Measurements from ENCODE around the gene CCNY. TPM values are rescaled to one million over a fixed set of nuclear protein-coding genes. Genes with fewer than 3 reads are reported as not detected.

Gene CCNY
- polyA plus RNA-seq, 2 donors = 15.1 TPM

- H3K9me3 ChIP-seq (ENCODE audit: control insufficient read depth in 2 of 2, insufficient read depth in 1 of 2, low read depth in 1 of 2, low read length in 1 of 2) = no peaks in the 10 kb centered on the region
- H3K4me1 ChIP-seq (ENCODE audit: control insufficient read depth in 2 of 2, insufficient read depth in 2 of 2, low read length in 1 of 2) = peaks cover 2 to 7% of the 10 kb centered on the region in 2 donors
- no peaks in the 10 kb centered on the region for H3K27me3 ChIP-seq (ENCODE audit: control insufficient read depth in 1 of 2, insufficient read depth in 2 of 2, low read length in 2 of 2)
- H3K4me3 ChIP-seq (ENCODE audit: low read depth in 1 of 2, low read length in 2 of 2) = no peak overlapping the region
- H3K36me3 ChIP-seq (ENCODE audit: control insufficient read depth in 2 of 2, insufficient read depth in 2 of 2, low read length in 1 of 2) = no peaks in the 10 kb centered on the region
- WGBS, 2 donors = 71 to 80% methylated on average over 3 of the region's 3 CpGs
- no peak overlapping the region for H3K27ac ChIP-seq (ENCODE audit: low read depth in 2 of 2, low read length in 1 of 2)
Measured at GRCh38 chr10:35471435-35471834, 135.1 kb downstream of the CCNY start.

- no peak overlapping the region for H3K4me3 ChIP-seq (ENCODE audit: low read depth in 1 of 2, low read length in 2 of 2)
- H3K27me3 ChIP-seq (ENCODE audit: control insufficient read depth in 1 of 2, insufficient read depth in 2 of 2, low read length in 2 of 2) = no peaks in the 10 kb centered on the region
- no peaks in the 10 kb centered on the region for H3K9me3 ChIP-seq (ENCODE audit: control insufficient read depth in 2 of 2, insufficient read depth in 1 of 2, low read depth in 1 of 2, low read length in 1 of 2)
- no peaks in the 10 kb centered on the region for H3K36me3 ChIP-seq (ENCODE audit: control insufficient read depth in 2 of 2, insufficient read depth in 2 of 2, low read length in 1 of 2)
- WGBS, 2 donors = 95 to 96% methylated on average over 9 of the region's 9 CpGs
- H3K4me1 ChIP-seq (ENCODE audit: control insufficient read depth in 2 of 2, insufficient read depth in 2 of 2, low read length in 1 of 2) = no peaks in the 10 kb centered on the region
- H3K27ac ChIP-seq (ENCODE audit: low read depth in 2 of 2, low read length in 1 of 2) = no peak overlapping the region
Measured at GRCh38 chr10:35480142-35480541, 143.8 kb downstream of the CCNY start.

- Histone ChIP-seq H3K36me3 (ENCODE audit: control insufficient read depth in 2 of 2, insufficient read depth in 2 of 2, low read length in 1 of 2) (peaks cover 0 to 2% of the 10 kb centered on the region in 2 donors), H3K27me3 (ENCODE audit: control insufficient read depth in 1 of 2, insufficient read depth in 2 of 2, low read length in 2 of 2) (no peaks in the 10 kb centered on the region)
- 89 to 93% methylated on average over 2 of the region's 2 CpGs for WGBS, 2 donors
Measured at GRCh38 chr10:35481413-35481812, 145.1 kb downstream of the CCNY start.

GRCh38 chr10:35486297-35486990, 150.1 kb downstream of the CCNY start:
- Histone ChIP-seq H3K36me3 (ENCODE audit: control insufficient read depth in 2 of 2, insufficient read depth in 2 of 2, low read length in 1 of 2) (peaks cover 2 to 4% of the 10 kb centered on the region in 2 donors), H3K27me3 (ENCODE audit: control insufficient read depth in 1 of 2, insufficient read depth in 2 of 2, low read length in 2 of 2) (no peaks in the 10 kb centered on the region), H3K4me1 (ENCODE audit: control insufficient read depth in 2 of 2, insufficient read depth in 2 of 2, low read length in 1 of 2) (peaks cover 0 to 2% of the 10 kb centered on the region in 2 donors), H3K27ac (ENCODE audit: low read depth in 2 of 2, low read length in 1 of 2) (no peak overlapping the region), H3K9me3 (ENCODE audit: control insufficient read depth in 2 of 2, insufficient read depth in 1 of 2, low read depth in 1 of 2, low read length in 1 of 2) (no peaks in the 10 kb centered on the region), H3K4me3 (ENCODE audit: low read depth in 1 of 2, low read length in 2 of 2) (no peak overlapping the region)
- WGBS, 2 donors = 79 to 80% methylated on average over 5 of the region's 5 CpGs

More at GRCh38 chr10:35481413-35481812, 145.1 kb downstream of the CCNY start:
- H3K27ac ChIP-seq (ENCODE audit: low read depth in 2 of 2, low read length in 1 of 2) = no peak overlapping the region
- H3K4me1 ChIP-seq (ENCODE audit: control insufficient read depth in 2 of 2, insufficient read depth in 2 of 2, low read length in 1 of 2) = no peaks in the 10 kb centered on the region
- H3K4me3 ChIP-seq (ENCODE audit: low read depth in 1 of 2, low read length in 2 of 2) = no peak overlapping the region
- no peaks in the 10 kb centered on the region for H3K9me3 ChIP-seq (ENCODE audit: control insufficient read depth in 2 of 2, insufficient read depth in 1 of 2, low read depth in 1 of 2, low read length in 1 of 2)

- peaks cover 2 to 4% of the 10 kb centered on the region in 2 donors for H3K36me3 ChIP-seq (ENCODE audit: control insufficient read depth in 2 of 2, insufficient read depth in 2 of 2, low read length in 1 of 2)
- peaks cover 0 to 2% of the 10 kb centered on the region in 2 donors for H3K4me1 ChIP-seq (ENCODE audit: control insufficient read depth in 2 of 2, insufficient read depth in 2 of 2, low read length in 1 of 2)
- no peaks in the 10 kb centered on the region for H3K27me3 ChIP-seq (ENCODE audit: control insufficient read depth in 1 of 2, insufficient read depth in 2 of 2, low read length in 2 of 2)
- no peak overlapping the region for H3K4me3 ChIP-seq (ENCODE audit: low read depth in 1 of 2, low read length in 2 of 2)
- H3K9me3 ChIP-seq (ENCODE audit: control insufficient read depth in 2 of 2, insufficient read depth in 1 of 2, low read depth in 1 of 2, low read length in 1 of 2) = no peaks in the 10 kb centered on the region
- 82 to 83% methylated on average over 5 of the region's 5 CpGs for WGBS, 2 donors
- no peak overlapping the region for H3K27ac ChIP-seq (ENCODE audit: low read depth in 2 of 2, low read length in 1 of 2)
Measured at GRCh38 chr10:35487336-35488034, 151.2 kb downstream of the CCNY start.

GRCh38 chr10:35488228-35488627, 151.9 kb downstream of the CCNY start:
- no peak overlapping the region for H3K4me3 ChIP-seq (ENCODE audit: low read depth in 1 of 2, low read length in 2 of 2)
- H3K36me3 ChIP-seq (ENCODE audit: control insufficient read depth in 2 of 2, insufficient read depth in 2 of 2, low read length in 1 of 2) = peaks cover 2 to 4% of the 10 kb centered on the region in 2 donors
- peaks cover 0 to 2% of the 10 kb centered on the region in 2 donors for H3K4me1 ChIP-seq (ENCODE audit: control insufficient read depth in 2 of 2, insufficient read depth in 2 of 2, low read length in 1 of 2)
- H3K27ac ChIP-seq (ENCODE audit: low read depth in 2 of 2, low read length in 1 of 2) = no peak overlapping the region
- WGBS, 2 donors = 89 to 90% methylated on average over 9 of the region's 9 CpGs
- no peaks in the 10 kb centered on the region for H3K27me3 ChIP-seq (ENCODE audit: control insufficient read depth in 1 of 2, insufficient read depth in 2 of 2, low read length in 2 of 2)
- no peaks in the 10 kb centered on the region for H3K9me3 ChIP-seq (ENCODE audit: control insufficient read depth in 2 of 2, insufficient read depth in 1 of 2, low read depth in 1 of 2, low read length in 1 of 2)

- H3K4me1 ChIP-seq (ENCODE audit: control insufficient read depth in 2 of 2, insufficient read depth in 2 of 2, low read length in 1 of 2) = peaks cover 3 to 5% of the 10 kb centered on the region in 2 donors
- peaks cover 2% of the 10 kb centered on the region in 2 donors for H3K36me3 ChIP-seq (ENCODE audit: control insufficient read depth in 2 of 2, insufficient read depth in 2 of 2, low read length in 1 of 2)
- H3K27me3 ChIP-seq (ENCODE audit: control insufficient read depth in 1 of 2, insufficient read depth in 2 of 2, low read length in 2 of 2) = no peaks in the 10 kb centered on the region
- no peak overlapping the region for H3K4me3 ChIP-seq (ENCODE audit: low read depth in 1 of 2, low read length in 2 of 2)
- no peaks in the 10 kb centered on the region for H3K9me3 ChIP-seq (ENCODE audit: control insufficient read depth in 2 of 2, insufficient read depth in 1 of 2, low read depth in 1 of 2, low read length in 1 of 2)
- WGBS, 2 donors = 64 to 75% methylated on average over 10 of the region's 10 CpGs
- no peak overlapping the region for H3K27ac ChIP-seq (ENCODE audit: low read depth in 2 of 2, low read length in 1 of 2)
Measured at GRCh38 chr10:35492386-35493195, 156.3 kb downstream of the CCNY start.

- no peak overlapping the region for H3K4me3 ChIP-seq (ENCODE audit: low read depth in 1 of 2, low read length in 2 of 2)
- no peaks in the 10 kb centered on the region for H3K27me3 ChIP-seq (ENCODE audit: control insufficient read depth in 1 of 2, insufficient read depth in 2 of 2, low read length in 2 of 2)
- H3K27ac ChIP-seq (ENCODE audit: low read depth in 2 of 2, low read length in 1 of 2) = no peak overlapping the region
- H3K4me1 ChIP-seq (ENCODE audit: control insufficient read depth in 2 of 2, insufficient read depth in 2 of 2, low read length in 1 of 2) = peaks cover 3% of the 10 kb centered on the region in 2 donors
- WGBS, 2 donors = 62 to 68% methylated on average over 9 of the region's 9 CpGs
- peaks cover 2% of the 10 kb centered on the region in 2 donors for H3K36me3 ChIP-seq (ENCODE audit: control insufficient read depth in 2 of 2, insufficient read depth in 2 of 2, low read length in 1 of 2)
- no peaks in the 10 kb centered on the region for H3K9me3 ChIP-seq (ENCODE audit: control insufficient read depth in 2 of 2, insufficient read depth in 1 of 2, low read depth in 1 of 2, low read length in 1 of 2)
Measured at GRCh38 chr10:35493196-35494118, 157.1 kb downstream of the CCNY start.
